MCF 10A (cell line): ENCODE results near the gene HRH4. TPM values are rescaled to one million over a fixed set of nuclear protein-coding genes. Genes with fewer than 3 reads are reported as not detected.

Experiments used
- BruUV-seq: library from RNA; stranded (reverse); fragments of 400-500 nt; replicated peaks from 2 replicates; lab custom pipeline; 2021; lab: Mats Ljungman, UMichigan
- CTCF ChIA-PET: fragments of 300-600 bp; sonication (Branson Sonifier 250); formaldehyde crosslinking; extraction: SDS; loops from one replicate; lab custom pipeline; 2021; ENCODE audit warnings: antibody characterized with exemption, inconsistent platforms; lab: Yijun Ruan, JAX
- POLR2A ChIA-PET: fragments of 300-600, 350-650 bp; sonication (Branson Sonifier 250); formaldehyde crosslinking; extraction: SDS; loops from one replicate; lab custom pipeline; 2020; ENCODE audit warnings: antibody characterized with exemption, inconsistent platforms; lab: Yijun Ruan, JAX
- DNase-seq: peaks from one replicate; pipeline ENCODE4 v3.0.0-alpha.2; 2018; ENCODE audit not compliant: unreplicated experiment
- H3K27ac Mint-ChIP-seq: one replicate; pipeline ENCODE4 v1.8.0; 2022; ENCODE audit warnings: mild to moderate bottlenecking, low read depth, mixed read lengths; ENCODE audit not compliant: unreplicated experiment
- H3K27me3 Mint-ChIP-seq: one replicate; pipeline ENCODE4 v1.8.0; 2022; ENCODE audit warnings: mixed read lengths; ENCODE audit not compliant: insufficient read depth, unreplicated experiment
- H3K36me3 Mint-ChIP-seq: one replicate; pipeline ENCODE4 v1.8.0; 2022; ENCODE audit warnings: mild to moderate bottlenecking, moderate library complexity, mixed read lengths; ENCODE audit not compliant: insufficient read depth, unreplicated experiment
- H3K4me1 Mint-ChIP-seq: one replicate; pipeline ENCODE4 v1.8.0; 2022; ENCODE audit warnings: mixed read lengths; ENCODE audit not compliant: insufficient read depth, unreplicated experiment
- H3K4me3 Mint-ChIP-seq: one replicate; pipeline ENCODE4 v1.8.0; 2022; ENCODE audit warnings: mild to moderate bottlenecking, moderate library complexity, mixed read lengths; ENCODE audit not compliant: unreplicated experiment
- H3K9me3 Mint-ChIP-seq: one replicate; pipeline ENCODE4 v1.8.0; 2022; ENCODE audit warnings: mixed read lengths; ENCODE audit not compliant: unreplicated experiment
- CTCF ChIP-seq: fragments of 200-600 bp; IDR thresholded peaks from one replicate; pipeline ENCODE4 v1.8.0; 2022; ENCODE audit warnings: antibody characterized with exemption, mild to moderate bottlenecking; ENCODE audit not compliant: unreplicated experiment
- intact Hi-C: fragments of 100-400 bp; cut with micrococcal nuclease; formaldehyde crosslinking; loops from 2 replicates; pipeline ENCODE4 v1.14.1; 2022
- total RNA-seq: library from RNA; stranded (reverse); gene quantifications from 2 replicates; pipeline ENCODE4 v1.2.3, GENCODE V29; 2022

The HRH4 gene
- total RNA-seq, 1 experiment from 2014 or later, result 0.16 TPM

- Mint-ChIP-seq H3K4me3 (no peak overlapping the region), H3K36me3 (no peaks in the 10 kb centered on the region), H3K9me3 (no peaks in the 10 kb centered on the region), H3K27me3 (no peaks in the 10 kb centered on the region), H3K27ac (no peak overlapping the region), H3K4me1 (no peaks in the 10 kb centered on the region)
- intact Hi-C loops, result no loop called here
- no peak for TF ChIP-seq CTCF
- DNase-seq, result no peak
- ChIA-PET CTCF (interaction anchor here (5.2 kb wide), 1 partner anchor 12 kb away, joined by 45 read pairs; no protein-coding TSS in a partner anchor), POLR2A (no interaction called here)
- BruUV-seq, result no TSS peak
Observed at GRCh38 chr18:24500217-24500616, 39.8 kb downstream of the HRH4 start.

- intact Hi-C loops, result no loop called here
- Mint-ChIP-seq H3K4me3 (no peak overlapping the region), H3K4me1 (no peaks in the 10 kb centered on the region), H3K27ac (no peak overlapping the region), H3K27me3 (no peaks in the 10 kb centered on the region), H3K36me3 (no peaks in the 10 kb centered on the region), H3K9me3 (no peaks in the 10 kb centered on the region)
- ChIA-PET POLR2A (no interaction called here), CTCF (interaction anchor here (1.0 to 5.2 kb wide), 2 partner anchors 13 to 226 kb away, joined by 3 to 45 read pairs; no protein-coding TSS in a partner anchor)
- BruUV-seq, result no TSS peak
- TF ChIP-seq CTCF, result no peak
- no peak for DNase-seq
Observed at GRCh38 chr18:24500766-24501165, 40.3 kb downstream of the HRH4 start.

GRCh38 chr18:24502667-24503523 lies 42.5 kb downstream of the HRH4 start:
- H3K36me3 Mint-ChIP-seq, result no peaks in the 10 kb centered on the region
- TF ChIP-seq CTCF, result no peak
- no peak overlapping the region for H3K4me3 Mint-ChIP-seq
- H3K9me3 Mint-ChIP-seq, result no peaks in the 10 kb centered on the region
- POLR2A ChIA-PET, result no interaction called here
- BruUV-seq, result no TSS peak
- CTCF ChIA-PET, result interaction anchor here (0.7 to 2.8 kb wide), 5 partner anchors 8 to 29 kb away, joined by 3 to 10 read pairs (median 4); no protein-coding TSS in a partner anchor
- no peaks in the 10 kb centered on the region for H3K27me3 Mint-ChIP-seq
- DNase-seq, result no peak
- no peaks in the 10 kb centered on the region for H3K4me1 Mint-ChIP-seq
- intact Hi-C loops, result no loop called here
- no peak overlapping the region for H3K27ac Mint-ChIP-seq

- Mint-ChIP-seq H3K36me3 (no peaks in the 10 kb centered on the region), H3K27ac (no peak overlapping the region), H3K4me1 (no peaks in the 10 kb centered on the region), H3K4me3 (no peak overlapping the region), H3K9me3 (no peaks in the 10 kb centered on the region), H3K27me3 (no peaks in the 10 kb centered on the region)
- TF ChIP-seq CTCF, result no peak
- ChIA-PET POLR2A (interaction anchor here (0.5 kb wide), 1 partner anchor 127 kb away, joined by 3 read pairs; no protein-coding TSS in a partner anchor), CTCF (interaction anchor here (1.6 to 2.5 kb wide), 2 partner anchors 10 to 17 kb away, joined by 4 to 8 read pairs; no protein-coding TSS in a partner anchor)
- DNase-seq, result no peak
- BruUV-seq, result no TSS peak
- intact Hi-C loops, result no loop called here
Observed at GRCh38 chr18:24504401-24504800, 44.0 kb downstream of the HRH4 start.
